Bronchial epithelial cell (primary cell): ENCODE results near the gene FOXM1. TPM values are rescaled to one million over a fixed set of nuclear protein-coding genes. Genes with fewer than 3 reads are reported as not detected.

Experiments used
- DNase-seq: peaks from one replicate; pipeline ENCODE4 v3.0.0-alpha.2; 2010; ENCODE audit warnings: low read depth
- FAIRE-seq: peaks from 2 replicates; lab custom pipeline; 2011; peaks lifted over from hg19 to GRCh38; lab: Jason Lieb, UNC
- H3K27me3 ChIP-seq: 2 replicates; pipeline ENCODE4 v1.5.1; 2011; ENCODE audit warnings: low read length; ENCODE audit not compliant: control insufficient read depth, insufficient read depth
- H3K36me3 ChIP-seq: 2 replicates; pipeline ENCODE4 v1.5.1; 2011; ENCODE audit warnings: low read length; ENCODE audit not compliant: control insufficient read depth, insufficient read depth
- H3K4me3 ChIP-seq: 2 replicates; pipeline ENCODE4 v1.5.1; 2011; ENCODE audit warnings: mild to moderate bottlenecking, low read depth, low read length, control low read depth
- CTCF ChIP-seq: IDR thresholded peaks from 2 replicates; pipeline ENCODE4 v1.5.1; 2011; ENCODE audit warnings: mild to moderate bottlenecking, moderate library complexity, low read length, control low read depth, inconsistent platforms; ENCODE audit not compliant: insufficient read depth, severe bottlenecking
- total RNA-seq: library from RNA; depleted of rRNA; stranded (reverse); fragments of >200 nt; gene quantifications from 2 replicates; pipeline ENCODE4 v1.2.1, GENCODE V29; 2014

The FOXM1 gene
- total RNA-seq, 1 donor from 2014 or later = 0.79 TPM

DNA sequence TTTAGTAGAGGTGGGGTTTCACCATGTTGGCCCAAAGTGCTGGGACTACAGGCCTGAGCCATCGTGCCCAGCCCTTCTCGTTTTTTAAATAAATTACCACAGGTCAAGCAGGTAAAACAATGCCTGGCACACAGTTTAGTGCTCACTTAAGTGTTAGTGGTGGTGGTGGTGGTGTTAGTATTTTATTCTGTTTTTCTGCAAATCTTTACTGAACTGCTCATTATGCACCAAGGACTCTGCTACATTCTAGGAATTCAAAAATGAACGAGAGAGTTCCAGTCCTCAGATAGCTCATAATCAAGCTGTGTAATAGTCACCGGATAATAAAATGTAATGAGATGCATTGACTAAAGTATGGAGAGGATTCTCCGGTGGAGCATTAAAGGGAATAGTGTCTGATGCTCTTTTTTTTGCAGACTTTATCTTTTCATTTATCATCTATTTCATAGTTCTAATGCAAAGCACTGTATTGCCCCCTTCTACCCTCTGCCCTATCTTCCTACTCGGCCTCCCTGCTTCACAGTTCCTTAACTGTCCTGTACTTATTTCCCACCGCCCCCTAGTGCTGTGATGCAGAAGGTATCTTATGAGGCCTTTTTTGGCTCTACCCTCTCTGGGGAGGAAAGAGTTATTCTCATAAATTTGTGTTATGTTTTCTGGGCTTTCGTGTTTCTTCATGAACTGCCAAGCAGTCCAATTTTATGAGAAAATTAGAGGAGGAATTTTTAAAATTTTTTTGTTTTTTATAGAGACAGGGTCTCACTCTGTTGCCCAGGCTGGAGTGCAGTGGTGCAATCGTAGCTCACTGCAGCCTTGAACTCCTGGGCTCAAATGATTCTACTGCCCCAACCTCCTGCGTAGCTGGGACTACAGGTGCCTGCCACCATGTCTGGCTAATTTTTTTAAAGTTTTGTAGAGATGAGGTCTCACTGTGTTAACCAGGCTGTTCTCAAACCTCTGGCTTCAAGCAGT, 63.5 kb downstream of the FOXM1 start:
- FAIRE-seq = no peak
- peak; percentile 53 for DNase-seq

DNA sequence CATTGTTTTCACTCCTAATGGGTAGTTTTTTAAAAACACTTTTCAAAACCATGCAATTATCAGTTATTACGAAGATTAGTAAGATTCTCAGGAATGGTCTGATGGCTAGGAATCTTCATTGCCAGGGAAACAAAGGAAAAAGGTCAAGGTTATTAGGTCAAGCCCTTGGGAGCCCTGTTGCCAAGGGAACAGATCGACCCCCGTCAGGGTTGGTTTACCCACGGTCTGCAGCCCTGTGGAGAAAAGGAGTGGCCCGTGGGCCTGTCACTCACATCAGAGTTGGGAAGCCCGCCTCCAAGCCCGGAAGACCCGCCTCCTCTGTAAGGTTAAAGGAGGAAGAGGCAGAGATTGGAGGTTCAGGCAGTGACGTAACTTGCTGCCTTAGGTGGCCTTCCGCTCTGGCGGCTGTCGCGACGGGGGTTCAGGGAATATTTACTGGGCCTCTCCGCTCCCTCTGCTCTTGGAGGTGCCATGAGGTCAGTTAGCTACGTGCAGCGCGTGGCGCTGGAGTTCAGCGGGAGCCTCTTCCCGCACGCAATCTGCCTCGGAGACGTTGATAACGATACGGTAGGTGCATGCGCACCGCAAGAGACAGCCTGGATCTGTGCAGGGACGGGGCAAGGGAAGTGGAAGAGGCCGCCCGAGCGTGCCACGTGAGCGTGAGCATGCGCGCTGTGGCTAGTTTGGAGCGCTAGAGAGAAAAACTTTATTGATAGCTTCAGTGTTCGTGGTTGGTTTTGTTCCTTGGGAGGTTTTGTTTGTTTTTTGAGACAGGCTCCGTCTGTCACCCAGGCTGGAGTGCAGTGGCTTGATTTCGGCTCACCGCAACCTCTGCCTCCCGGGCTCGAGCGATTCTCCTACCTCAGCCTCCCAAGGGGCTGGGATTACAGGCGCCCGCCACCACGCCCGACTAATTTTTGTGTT, 64.4 kb downstream of the FOXM1 start, which contains the start of gene ITFG2:
Gene ITFG2 (plus strand): TSS at position 379 of the 924 bp plus-strand sequence. CDS start 93 bp downstream, at position 472.
- no peak for FAIRE-seq
- Histone ChIP-seq H3K36me3 (no peaks in the 10 kb centered on the region), H3K4me3 (peak within 1 kb of the TSS; percentile 85), H3K27me3 (no peaks in the 10 kb centered on the region)
- no peak for TF ChIP-seq CTCF
- peak; percentile 95 for DNase-seq

More for the DNA sequence above, 63.5 kb downstream of the FOXM1 start:
- Histone ChIP-seq H3K27me3 (no peaks in the 10 kb centered on the region), H3K4me3 (peak overlapping the region; percentile 85), H3K36me3 (peaks cover 6% of the 10 kb centered on the region)
- peak; percentile 57 for TF ChIP-seq CTCF

GRCh38 chr12:2811801-2812200, 65.2 kb downstream of the FOXM1 start:
- H3K36me3 ChIP-seq = no peaks in the 10 kb centered on the region
- DNase-seq = no peak
- no peak for TF ChIP-seq CTCF
- FAIRE-seq = no peak
- peak overlapping the region; percentile 85 for H3K4me3 ChIP-seq
- no peaks in the 10 kb centered on the region for H3K27me3 ChIP-seq

Other genes with a start within 250 kb of the FOXM1 start
- gene FKBP4, start 82.2 kb downstream of the FOXM1 start, total RNA-seq = 66.4 and 81.6 TPM in 2 replicates
- gene ITFG2, start 64.5 kb downstream of the FOXM1 start, total RNA-seq = 14.6 and 17.6 TPM in 2 replicates
- gene NRIP2, start 42.1 kb downstream of the FOXM1 start, total RNA-seq = not detected in 2 replicates
- gene TEX52, start 20.1 kb downstream of the FOXM1 start, total RNA-seq = not detected in 2 replicates
- gene RHNO1, start within 50 bp of the FOXM1 start, total RNA-seq = 16.3 and 22.8 TPM in 2 replicates
- 9.5 and 22.7 TPM in 2 replicates for gene TULP3, start 13.7 kb upstream of the FOXM1 start, total RNA-seq
- gene TEAD4, start 82.2 kb upstream of the FOXM1 start, total RNA-seq = 2.0 and 4.2 TPM in 2 replicates
- gene TSPAN9, start 200.2 kb upstream of the FOXM1 start, total RNA-seq = 5.0 and 9.0 TPM in 2 replicates